Skeletal muscle satellite cell (primary cell): ENCODE results near the gene ZCCHC13. TPM values are rescaled to one million over a fixed set of nuclear protein-coding genes. Genes with fewer than 3 reads are reported as not detected.

Source experiments
- small RNA-seq: library from RNA; depleted of rRNA; stranded (forward); fragments of <200 nt; gene quantifications from one replicate; pipeline ENCODE3, GENCODE V24; 2012

ZCCHC13 gene

Small RNAs within 50 kb of the gene (small RNA-seq; reads per million reads assigned to genes)
- gene AC004386.2 (not detected), gene MIR374A (16.5 reads per million, percentile 93 among the genes with 10 or more reads in this experiment), gene MIR545 (not detected), gene RF02119 (not detected), gene RF02120 (not detected), gene RF02121 (not detected), gene RF02122 (not detected), gene RF02123 (not detected)
